ENCODE results near the gene TCF7L2. TPM values are rescaled to one million over a fixed set of nuclear protein-coding genes. Genes with fewer than 3 reads are reported as not detected.

TCF7L2 gene
- total and polyA plus RNA-seq, 4 donors = 9.1 to 32.3 (median 21.4) TPM

- Histone ChIP-seq H3K36me3 (ENCODE audit: control insufficient read depth in 4 of 4, insufficient read depth in 4 of 4, low read length in 4 of 4) (peaks cover 0 to 6% (median 1%) of the 10 kb centered on the region in 4 donors), H3K9me3 (ENCODE audit: control insufficient read depth in 4 of 4, insufficient read depth in 3 of 4, low read length in 3 of 4) (no peaks in the 10 kb centered on the region), H3K4me1 (ENCODE audit: control insufficient read depth in 5 of 5, insufficient read depth in 5 of 5, low read length in 5 of 5) (peaks cover 4 to 15% (median 8%) of the 10 kb centered on the region in 5 donors), H3K27ac (ENCODE audit: low read depth in 1 of 2, low read length in 1 of 2) (no peak overlapping the region), H3K4me3 (no peak overlapping the region), H3K27me3 (ENCODE audit: control insufficient read depth in 3 of 3, insufficient read depth in 3 of 3, low read length in 2 of 3) (no peaks in the 10 kb centered on the region), H3K9ac (ENCODE audit: insufficient read depth in 1 of 2, low read length in 2 of 2) (no peak overlapping the region)
- DNase-seq (no peak), ATAC-seq (ENCODE audit: insufficient read depth, low FRiP score) (no peak)
- 86 to 98% methylated on average over 2 of the region's 2 CpGs for WGBS, 2 donors
- no peak for TF ChIP-seq CTCF (IDR thresholded peaks at IDR 0.05; ENCODE audit: control extremely low read depth, extremely low read depth)
Observed at GRCh38 chr10:113037218-113037617, 87.2 kb downstream of the TCF7L2 start.

- H3K27me3 ChIP-seq (ENCODE audit: control insufficient read depth in 3 of 3, insufficient read depth in 3 of 3, low read length in 2 of 3) = no peaks in the 10 kb centered on the region
- peaks cover 0 to 9% (median 2%) of the 10 kb centered on the region in 4 donors for H3K36me3 ChIP-seq (ENCODE audit: control insufficient read depth in 4 of 4, insufficient read depth in 4 of 4, low read length in 4 of 4)
- ATAC-seq (ENCODE audit: insufficient read depth, low FRiP score) = no peak
- H3K9me3 ChIP-seq (ENCODE audit: control insufficient read depth in 4 of 4, insufficient read depth in 3 of 4, low read length in 3 of 4) = no peaks in the 10 kb centered on the region
- H3K27ac ChIP-seq (ENCODE audit: low read depth in 1 of 2, low read length in 1 of 2) = no peak overlapping the region
- H3K9ac ChIP-seq (ENCODE audit: insufficient read depth in 1 of 2, low read length in 2 of 2) = no peak overlapping the region
- H3K4me1 ChIP-seq (ENCODE audit: control insufficient read depth in 5 of 5, insufficient read depth in 5 of 5, low read length in 5 of 5) = peaks cover 4 to 17% (median 8%) of the 10 kb centered on the region in 5 donors
- no peak for DNase-seq
- no peak overlapping the region for H3K4me3 ChIP-seq
- no peak for TF ChIP-seq CTCF (IDR thresholded peaks at IDR 0.05; ENCODE audit: control extremely low read depth, extremely low read depth)
- 93 to 95% methylated on average over 12 of the region's 12 CpGs for WGBS, 2 donors
Observed at GRCh38 chr10:113038183-113038582, 88.1 kb downstream of the TCF7L2 start.

- peaks cover 4 to 18% (median 8%) of the 10 kb centered on the region in 5 donors for H3K4me1 ChIP-seq (ENCODE audit: control insufficient read depth in 5 of 5, insufficient read depth in 5 of 5, low read length in 5 of 5)
- TF ChIP-seq CTCF (IDR thresholded peaks at IDR 0.05; ENCODE audit: control extremely low read depth, extremely low read depth) = no peak
- H3K36me3 ChIP-seq (ENCODE audit: control insufficient read depth in 4 of 4, insufficient read depth in 4 of 4, low read length in 4 of 4) = peaks cover 0 to 9% (median 2%) of the 10 kb centered on the region in 4 donors
- H3K9me3 ChIP-seq (ENCODE audit: control insufficient read depth in 4 of 4, insufficient read depth in 3 of 4, low read length in 3 of 4) = no peaks in the 10 kb centered on the region
- no peak overlapping the region for H3K9ac ChIP-seq (ENCODE audit: insufficient read depth in 1 of 2, low read length in 2 of 2)
- no peak overlapping the region for H3K27ac ChIP-seq (ENCODE audit: low read depth in 1 of 2, low read length in 1 of 2)
- 81 to 85% methylated on average over 4 of the region's 4 CpGs for WGBS, 2 donors
- no peaks in the 10 kb centered on the region for H3K27me3 ChIP-seq (ENCODE audit: control insufficient read depth in 3 of 3, insufficient read depth in 3 of 3, low read length in 2 of 3)
- ATAC-seq (ENCODE audit: insufficient read depth, low FRiP score) (no peak), DNase-seq (no peak)
- H3K4me3 ChIP-seq = no peak overlapping the region
Observed at GRCh38 chr10:113038985-113039384, 88.9 kb downstream of the TCF7L2 start.

- Histone ChIP-seq H3K4me1 (ENCODE audit: control insufficient read depth in 5 of 5, insufficient read depth in 5 of 5, low read length in 5 of 5) (peaks cover 0 to 16% (median 0%) of the 10 kb centered on the region in 5 donors), H3K36me3 (ENCODE audit: control insufficient read depth in 4 of 4, insufficient read depth in 4 of 4, low read length in 4 of 4) (peaks cover 0 to 9% (median 3%) of the 10 kb centered on the region in 4 donors), H3K27me3 (ENCODE audit: control insufficient read depth in 3 of 3, insufficient read depth in 3 of 3, low read length in 2 of 3) (no peaks in the 10 kb centered on the region), H3K9me3 (ENCODE audit: control insufficient read depth in 4 of 4, insufficient read depth in 3 of 4, low read length in 3 of 4) (no peaks in the 10 kb centered on the region), H3K9ac (ENCODE audit: insufficient read depth in 1 of 2, low read length in 2 of 2) (no peak overlapping the region), H3K27ac (ENCODE audit: low read depth in 1 of 2, low read length in 1 of 2) (no peak overlapping the region), H3K4me3 (no peak overlapping the region)
- WGBS, 2 donors = 95 to 100% methylated on average over 1 of the region's 1 CpG
- TF ChIP-seq CTCF (IDR thresholded peaks at IDR 0.05; ENCODE audit: control extremely low read depth, extremely low read depth) = no peak
- ATAC-seq (ENCODE audit: insufficient read depth, low FRiP score) (no peak), DNase-seq (no peak)
Observed at GRCh38 chr10:113041324-113041723, 91.3 kb downstream of the TCF7L2 start.
